ENCODE measurements around the gene PRRC2A.
"Not testable (repeated sequence)": the region's sequence is repeated elsewhere in the genome, so short reads cannot be mapped to it uniquely, and the experiment has no call there.

PRRC2A gene

DNA sequence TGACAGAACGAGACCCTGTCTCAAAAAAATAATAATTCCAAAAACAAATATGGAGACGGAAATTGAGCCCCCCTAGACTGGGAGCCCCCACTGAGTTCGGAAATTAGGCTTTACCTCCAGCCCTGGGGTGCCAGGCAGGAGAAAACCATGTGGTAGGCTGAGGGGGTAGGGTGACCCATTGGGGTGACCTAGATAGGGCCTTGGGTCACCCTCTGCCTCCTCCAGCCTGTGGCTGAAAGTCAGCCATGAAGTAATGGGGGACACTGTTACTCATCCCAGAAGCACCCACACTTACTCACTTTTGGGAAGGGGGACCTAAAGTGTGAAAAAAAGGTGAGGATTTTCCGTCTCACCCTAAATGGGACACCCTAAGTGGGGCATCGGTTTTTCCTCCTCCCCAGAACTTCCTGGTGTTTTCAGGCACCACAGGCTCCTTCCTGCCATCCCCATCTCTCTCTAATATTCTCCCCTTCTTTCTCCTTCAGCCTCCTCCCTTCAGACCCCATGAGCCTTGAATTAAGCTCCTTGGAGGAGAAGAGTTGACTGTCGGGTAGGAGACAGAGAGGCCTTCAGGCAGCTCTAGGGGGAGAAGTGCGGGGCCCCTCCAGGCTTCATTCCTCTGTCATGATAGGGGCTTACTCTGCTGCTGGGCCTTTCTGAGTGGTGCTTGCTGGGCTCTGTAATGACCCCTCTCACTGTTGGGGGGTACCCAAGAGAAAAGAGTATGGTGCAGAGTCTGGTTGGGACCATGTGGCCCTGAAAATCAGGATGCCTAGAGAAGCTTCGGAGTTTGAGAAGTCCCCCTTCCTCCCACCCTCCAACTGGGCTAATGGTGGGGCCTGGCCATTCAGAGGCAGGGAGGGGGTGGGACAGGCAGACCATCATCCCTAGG, 40.7 kb upstream of the PRRC2A start:
- no peak for DNase-seq
- TF ChIP-seq POLR2A (IDR thresholded peaks at IDR 0.05; ENCODE audit: low read length): no peak
- TF ChIP-seq GATA1 (IDR thresholded peaks at IDR 0.05; ENCODE audit: low read depth, low read length): no peak

GRCh38 chr6:31580438-31580740, 40.1 kb upstream of the PRRC2A start:
- no peak for TF ChIP-seq GATA1 (IDR thresholded peaks at IDR 0.05; ENCODE audit: low read depth, low read length)
- no peak for TF ChIP-seq POLR2A (IDR thresholded peaks at IDR 0.05; ENCODE audit: low read length)
- DNase-seq: no peak

GRCh38 chr6:31580807-31581433, 39.6 kb upstream of the PRRC2A start:
- no peak for TF ChIP-seq POLR2A (IDR thresholded peaks at IDR 0.05; ENCODE audit: low read length)
- TF ChIP-seq GATA1 (IDR thresholded peaks at IDR 0.05; ENCODE audit: low read depth, low read length): no peak
- DNase-seq: peak; percentile 80 to 88

- DNase-seq: no peak
- TF ChIP-seq POLR2A (IDR thresholded peaks at IDR 0.05; ENCODE audit: low read length) (no peak), GATA1 (IDR thresholded peaks at IDR 0.05; ENCODE audit: low read depth, low read length) (no peak)
Observed at GRCh38 chr6:31581434-31582229, 38.9 kb upstream of the PRRC2A start.

DNA sequence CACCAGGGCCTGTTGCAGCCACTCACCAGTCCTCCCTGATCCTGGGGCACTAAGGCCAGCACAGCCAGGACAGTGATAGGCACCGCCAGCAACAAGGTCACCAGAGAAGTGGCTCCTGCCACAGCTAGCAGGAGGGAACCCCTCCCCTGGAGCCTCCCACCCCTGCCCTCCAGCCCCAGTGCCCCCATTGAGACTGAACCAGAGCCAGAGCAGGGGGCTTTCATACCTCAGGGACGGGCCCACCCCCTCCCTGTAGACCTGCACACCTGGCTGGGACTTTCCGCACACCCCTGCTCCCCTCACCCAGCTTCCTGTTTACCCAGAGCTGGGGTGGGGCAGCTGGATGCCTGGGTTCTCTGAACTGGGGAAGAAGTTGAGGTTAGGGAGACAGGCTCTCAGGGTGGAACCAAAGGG, 38.3 kb upstream of the PRRC2A start, which contains the start of gene LTB:
Gene LTB, minus strand, starts transcription at position 195 of the 414 bp plus-strand sequence. Its CDS starts 7 bp downstream, at position 188.
- DNase-seq: no peak
- TF ChIP-seq POLR2A (IDR thresholded peaks at IDR 0.05; ENCODE audit: low read length) (no peak), GATA1 (IDR thresholded peaks at IDR 0.05; ENCODE audit: low read depth, low read length) (no peak)

GRCh38 chr6:31585491-31585890, 35.0 kb upstream of the PRRC2A start:
- DNase-seq: peak; percentile 44 to 47
- TF ChIP-seq POLR2A (IDR thresholded peaks at IDR 0.05; ENCODE audit: low read length) (no peak), GATA1 (IDR thresholded peaks at IDR 0.05; ENCODE audit: low read depth, low read length) (no peak)

DNA sequence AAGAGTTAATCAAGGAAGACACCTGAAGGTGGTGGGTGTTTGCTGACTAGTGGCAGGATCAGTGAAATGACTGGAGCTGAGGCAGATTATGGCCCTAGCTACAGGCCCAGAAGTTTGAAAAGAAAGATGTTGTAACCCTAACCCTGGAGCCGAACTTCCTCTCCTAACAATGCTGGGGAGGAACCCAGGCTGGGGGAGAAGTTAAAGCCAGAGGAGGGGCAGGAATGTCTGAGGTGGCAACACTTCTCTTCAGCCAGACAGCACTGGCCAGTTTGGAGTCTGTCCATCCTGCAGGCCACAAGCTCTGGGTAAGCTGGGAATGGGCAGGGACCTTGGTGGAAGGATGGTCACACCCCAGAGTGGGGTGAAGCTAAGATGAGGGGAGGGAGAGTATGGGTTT, 34.5 kb upstream of the PRRC2A start, which contains the start of gene LST1:
Gene LST1, plus strand, starts transcription at position 270 of the 400 bp plus-strand sequence. CDS start 1,023 bp downstream, outside the sequence.
- DNase-seq: no peak
- TF ChIP-seq GATA1 (IDR thresholded peaks at IDR 0.05; ENCODE audit: low read depth, low read length) (no peak), POLR2A (IDR thresholded peaks at IDR 0.05; ENCODE audit: low read length) (no peak)

GRCh38 chr6:31586599-31587281, 33.8 kb upstream of the PRRC2A start:
- DNase-seq: no peak
- TF ChIP-seq GATA1 (IDR thresholded peaks at IDR 0.05; ENCODE audit: low read depth, low read length): no peak
- no peak for TF ChIP-seq POLR2A (IDR thresholded peaks at IDR 0.05; ENCODE audit: low read length)

GRCh38 chr6:31587791-31588777, 32.4 kb upstream of the PRRC2A start:
- TF ChIP-seq POLR2A (IDR thresholded peaks at IDR 0.05; ENCODE audit: low read length): no peak
- TF ChIP-seq GATA1 (IDR thresholded peaks at IDR 0.05; ENCODE audit: low read depth, low read length): no peak

DNA sequence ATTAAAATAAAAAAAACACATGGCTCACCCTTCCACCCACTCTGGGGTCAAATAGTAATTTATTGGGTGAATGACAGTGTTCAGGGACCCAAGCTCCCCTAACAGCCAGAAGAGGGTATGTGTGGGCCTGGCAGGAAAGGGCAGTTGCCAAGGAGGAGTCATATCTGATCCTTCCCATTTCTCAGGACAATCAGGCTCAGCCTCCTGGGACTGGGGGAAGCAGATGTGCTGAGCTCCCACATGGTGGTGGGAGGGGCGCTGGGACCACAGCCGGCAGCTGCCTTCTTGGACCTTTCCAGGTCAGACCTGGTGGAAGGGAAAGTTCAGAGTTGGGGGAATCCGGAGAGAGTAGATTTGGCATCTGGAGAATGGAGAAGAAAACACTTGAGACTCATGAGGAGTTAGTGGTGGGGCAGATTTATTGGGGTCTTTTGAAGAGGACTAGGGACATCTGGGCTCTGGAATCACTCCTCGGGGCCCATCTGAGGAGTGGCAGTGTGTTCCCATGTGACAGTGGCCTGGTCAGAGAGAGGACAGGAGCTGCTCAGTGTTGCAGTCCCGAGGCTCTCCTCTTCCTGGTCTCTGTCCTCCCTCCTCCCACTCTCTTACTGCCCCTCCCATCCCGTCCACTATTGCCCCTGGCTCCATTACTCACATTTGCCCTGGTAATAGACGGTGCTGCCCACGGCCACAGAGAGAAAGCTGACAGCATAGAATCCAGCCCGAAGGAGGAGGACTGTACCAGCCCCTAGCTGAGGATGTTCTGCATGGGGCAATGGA, 31.5 kb upstream of the PRRC2A start:
- TF ChIP-seq GATA1 (IDR thresholded peaks at IDR 0.05; ENCODE audit: low read depth, low read length) (no peak), POLR2A (IDR thresholded peaks at IDR 0.05; ENCODE audit: low read length) (no peak)
- DNase-seq: no peak

More at GRCh38 chr6:31587791-31588777, 32.4 kb upstream of the PRRC2A start:
- no peak for DNase-seq

GRCh38 chr6:31590691-31591090, 29.8 kb upstream of the PRRC2A start:
- not testable (repeated sequence) for DNase-seq

DNA sequence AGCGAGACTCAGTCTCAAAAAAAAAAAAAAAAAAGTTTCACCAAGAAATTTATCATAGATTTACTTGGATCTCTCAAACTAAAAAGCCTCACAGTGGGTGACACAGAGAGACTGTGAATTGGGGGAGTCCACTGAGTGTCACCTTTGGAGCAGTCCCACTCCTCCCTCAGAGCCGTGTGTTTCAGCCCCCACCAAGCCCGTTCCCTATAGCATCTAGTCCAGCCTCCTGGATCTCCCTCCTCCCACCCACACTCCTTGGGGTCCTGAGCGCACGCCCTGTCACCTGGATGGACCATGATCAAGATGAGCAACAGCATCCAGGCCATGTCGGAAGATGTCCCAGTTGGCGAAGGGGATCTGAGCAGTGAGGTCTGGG, 28.1 kb upstream of the PRRC2A start:
- TF ChIP-seq POLR2A (IDR thresholded peaks at IDR 0.05; ENCODE audit: low read length) (no peak), GATA1 (IDR thresholded peaks at IDR 0.05; ENCODE audit: low read depth, low read length) (no peak)
- DNase-seq: no peak
